K562 (cell line): ENCODE measurements around the gene FKBP8. TPM values are rescaled to one million over a fixed set of nuclear protein-coding genes. Genes with fewer than 3 reads are reported as not detected.

Source experiments
- ARID1B ChIP-seq: fragments of 450-650 bp; IDR thresholded peaks from 2 replicates; pipeline ENCODE4 v1.6.1; 2016; ENCODE audit warnings: antibody characterized with exemption, mild to moderate bottlenecking, inconsistent platforms
- DPF2 ChIP-seq: fragments of 450-650 bp; IDR thresholded peaks from 2 replicates; pipeline ENCODE4 v1.6.1; 2016
- FIP1L1 ChIP-seq: fragments of 200-400 bp; formaldehyde crosslinking; IDR thresholded peaks from 2 replicates; pipeline ENCODE4 v1.6.1; 2018; ENCODE audit warnings: mild to moderate bottlenecking, low read depth, low read length; ENCODE audit not compliant: poor library complexity, severe bottlenecking
- NCOA4 ChIP-seq: fragments of 450-650 bp; IDR thresholded peaks from 2 replicates; pipeline ENCODE4 v1.6.1; 2018; ENCODE audit warnings: mild to moderate bottlenecking; ENCODE audit not compliant: partially characterized antibody
- POLR2AphosphoS2 ChIP-seq: IDR thresholded peaks from 2 replicates; pipeline ENCODE4 v1.6.1; 2012; ENCODE audit warnings: low read length, improper control_type of control experiment
- POU5F1 ChIP-seq: fragments of 150-350 bp; IDR thresholded peaks from 2 replicates; pipeline ENCODE4 v1.6.1; 2014; ENCODE audit warnings: borderline replicate concordance, low read length, low read depth, mild to moderate bottlenecking; ENCODE audit not compliant: partially characterized antibody
- SETDB1 ChIP-seq: IDR thresholded peaks from one replicate; pipeline ENCODE4 v1.6.1; 2012; ENCODE audit warnings: low read length, control low read depth, inconsistent platforms
- SMARCA5 ChIP-seq: fragments of 450-650 bp; IDR thresholded peaks from 2 replicates; pipeline ENCODE4 v1.6.1; 2016
- SRF ChIP-seq, 2 experiments: fragments of 250-450, 450-650 bp in 1 of 2; sonication (Bioruptor Pico) in 1 of 2; sonication (generic) in 1 of 2; formaldehyde crosslinking; IDR thresholded peaks; 2 replicates each; pipeline versions ENCODE4 v1.5.0 to v1.5.1; 2020 to 2022; ENCODE audit warnings: mild to moderate bottlenecking in 1 of 2, missing genetic modification reagents in 1 of 2
- ZNF785 ChIP-seq: fragments of 250-450 bp; sonication (Bioruptor Pico); IDR thresholded peaks from 2 replicates; pipeline ENCODE4 v1.4.0; 2020; ENCODE audit warnings: mild to moderate bottlenecking
- polyA plus RNA-seq, 8 experiments: library from polyadenylated mRNA; depleted of rRNA in 4 of 8; stranded (reverse) in 5 of 8; unstranded in 3 of 8; fragments of >200 nt; fragmentation: Nextera tagmentation in 2 of 8; fragmentation: Illumina TruSeq in 1 of 8; extraction: Ambion mirVana in 2 of 8; extraction: Trizol in 1 of 8; gene quantifications; 2 replicates each; pipeline versions ENCODE4 v1.2.1 to v1.2.3, GENCODE V29; 2011 to 2014; ENCODE audit warnings: inconsistent platforms in 1 of 8, missing spikeins in 1 of 8
- total RNA-seq, 7 experiments: library from RNA; depleted of rRNA in 6 of 7; stranded (reverse); fragments of >200 nt in 6 of 7; fragmentation: Illumina TruSeq in 2 of 7; extraction: Trizol in 2 of 7; gene quantifications; 2 replicates each; pipeline versions ENCODE4 v1.2.1 to v1.2.3, GENCODE V29; 2011 to 2021; ENCODE audit warnings: low replicate concordance in 1 of 7
- TF ChIP-seq, protein P1 (sequence below): fragments of 200-800 bp; sonication (Bioruptor generic); IDR thresholded peaks from 2 replicates; pipeline ENCODE4 v1.6.1; 2016; ENCODE audit warnings: missing genetic modification characterization, missing compliant biosample characterization
- TF ChIP-seq, protein P2 (sequence below): sonication (generic); formaldehyde crosslinking; IDR thresholded peaks from 2 replicates; pipeline ENCODE4 v1.8.0; 2022; ENCODE audit warnings: mild to moderate bottlenecking, missing genetic modification reagents, borderline replicate concordance
- TF ChIP-seq, protein P3 (sequence below): fragments of 450-650 bp; IDR thresholded peaks from 2 replicates; pipeline ENCODE4 v1.6.1; 2014; ENCODE audit warnings: low read depth, mild to moderate bottlenecking, moderate library complexity, borderline replicate concordance
- TF ChIP-seq, protein P4 (sequence below): fragments of 150-350 bp; IDR thresholded peaks from 2 replicates; pipeline ENCODE4 v1.6.1; 2014; ENCODE audit warnings: low read depth, mild to moderate bottlenecking, low read length, borderline replicate concordance

Gene FKBP8
- total and polyA plus RNA-seq, 9 of the 15 experiments (the other 6 are each of a cell fraction or from before 2014, with no cell fraction given) = 0.46 to 236 (median 104) TPM

DNA sequence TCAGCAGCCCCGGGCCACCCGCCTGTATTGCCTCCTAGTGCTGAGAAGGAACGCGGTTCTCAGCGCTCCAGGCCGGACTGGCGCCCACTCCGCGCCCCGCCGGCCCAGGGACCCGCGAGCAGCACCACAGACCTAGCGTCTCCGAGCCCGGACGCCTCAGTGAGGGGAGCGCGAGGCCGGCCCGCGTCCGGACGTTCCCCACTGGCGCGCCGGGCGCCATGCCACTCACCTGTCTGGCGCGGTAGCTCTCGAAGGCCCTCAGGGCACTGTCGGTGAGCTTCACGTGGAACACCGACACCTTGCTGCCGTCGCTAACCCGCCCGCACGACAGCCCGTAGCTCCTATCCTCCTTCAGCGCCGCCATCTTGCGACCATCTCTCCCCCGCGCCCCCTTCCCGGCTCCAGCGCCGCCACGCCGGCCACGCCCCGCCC is 21.7 kb downstream of the FKBP8 start, which contains the start of gene ELL (continued):
- TF ChIP-seq, protein P1, sequence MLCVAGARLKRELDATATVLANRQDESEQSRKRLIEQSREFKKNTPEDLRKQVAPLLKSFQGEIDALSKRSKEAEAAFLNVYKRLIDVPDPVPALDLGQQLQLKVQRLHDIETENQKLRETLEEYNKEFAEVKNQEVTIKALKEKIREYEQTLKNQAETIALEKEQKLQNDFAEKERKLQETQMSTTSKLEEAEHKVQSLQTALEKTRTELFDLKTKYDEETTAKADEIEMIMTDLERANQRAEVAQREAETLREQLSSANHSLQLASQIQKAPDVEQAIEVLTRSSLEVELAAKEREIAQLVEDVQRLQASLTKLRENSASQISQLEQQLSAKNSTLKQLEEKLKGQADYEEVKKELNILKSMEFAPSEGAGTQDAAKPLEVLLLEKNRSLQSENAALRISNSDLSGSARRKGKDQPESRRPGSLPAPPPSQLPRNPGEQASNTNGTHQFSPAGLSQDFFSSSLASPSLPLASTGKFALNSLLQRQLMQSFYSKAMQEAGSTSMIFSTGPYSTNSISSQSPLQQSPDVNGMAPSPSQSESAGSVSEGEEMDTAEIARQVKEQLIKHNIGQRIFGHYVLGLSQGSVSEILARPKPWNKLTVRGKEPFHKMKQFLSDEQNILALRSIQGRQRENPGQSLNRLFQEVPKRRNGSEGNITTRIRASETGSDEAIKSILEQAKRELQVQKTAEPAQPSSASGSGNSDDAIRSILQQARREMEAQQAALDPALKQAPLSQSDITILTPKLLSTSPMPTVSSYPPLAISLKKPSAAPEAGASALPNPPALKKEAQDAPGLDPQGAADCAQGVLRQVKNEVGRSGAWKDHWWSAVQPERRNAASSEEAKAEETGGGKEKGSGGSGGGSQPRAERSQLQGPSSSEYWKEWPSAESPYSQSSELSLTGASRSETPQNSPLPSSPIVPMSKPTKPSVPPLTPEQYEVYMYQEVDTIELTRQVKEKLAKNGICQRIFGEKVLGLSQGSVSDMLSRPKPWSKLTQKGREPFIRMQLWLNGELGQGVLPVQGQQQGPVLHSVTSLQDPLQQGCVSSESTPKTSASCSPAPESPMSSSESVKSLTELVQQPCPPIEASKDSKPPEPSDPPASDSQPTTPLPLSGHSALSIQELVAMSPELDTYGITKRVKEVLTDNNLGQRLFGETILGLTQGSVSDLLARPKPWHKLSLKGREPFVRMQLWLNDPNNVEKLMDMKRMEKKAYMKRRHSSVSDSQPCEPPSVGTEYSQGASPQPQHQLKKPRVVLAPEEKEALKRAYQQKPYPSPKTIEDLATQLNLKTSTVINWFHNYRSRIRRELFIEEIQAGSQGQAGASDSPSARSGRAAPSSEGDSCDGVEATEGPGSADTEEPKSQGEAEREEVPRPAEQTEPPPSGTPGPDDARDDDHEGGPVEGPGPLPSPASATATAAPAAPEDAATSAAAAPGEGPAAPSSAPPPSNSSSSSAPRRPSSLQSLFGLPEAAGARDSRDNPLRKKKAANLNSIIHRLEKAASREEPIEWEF = no peak
- TF ChIP-seq POU5F1 (no peak), DPF2 (no peak), ZNF785 (CRISPR knock-in tag) (no peak), FIP1L1 (no peak), SRF (CRISPR knock-in tag; IDR thresholded peaks at IDR 0.05) (no peak), POLR2AphosphoS2 (no peak), SMARCA5 (no peak), ARID1B (no peak), NCOA4 (no peak), SETDB1 (no peak)
- TF ChIP-seq, protein P2, sequence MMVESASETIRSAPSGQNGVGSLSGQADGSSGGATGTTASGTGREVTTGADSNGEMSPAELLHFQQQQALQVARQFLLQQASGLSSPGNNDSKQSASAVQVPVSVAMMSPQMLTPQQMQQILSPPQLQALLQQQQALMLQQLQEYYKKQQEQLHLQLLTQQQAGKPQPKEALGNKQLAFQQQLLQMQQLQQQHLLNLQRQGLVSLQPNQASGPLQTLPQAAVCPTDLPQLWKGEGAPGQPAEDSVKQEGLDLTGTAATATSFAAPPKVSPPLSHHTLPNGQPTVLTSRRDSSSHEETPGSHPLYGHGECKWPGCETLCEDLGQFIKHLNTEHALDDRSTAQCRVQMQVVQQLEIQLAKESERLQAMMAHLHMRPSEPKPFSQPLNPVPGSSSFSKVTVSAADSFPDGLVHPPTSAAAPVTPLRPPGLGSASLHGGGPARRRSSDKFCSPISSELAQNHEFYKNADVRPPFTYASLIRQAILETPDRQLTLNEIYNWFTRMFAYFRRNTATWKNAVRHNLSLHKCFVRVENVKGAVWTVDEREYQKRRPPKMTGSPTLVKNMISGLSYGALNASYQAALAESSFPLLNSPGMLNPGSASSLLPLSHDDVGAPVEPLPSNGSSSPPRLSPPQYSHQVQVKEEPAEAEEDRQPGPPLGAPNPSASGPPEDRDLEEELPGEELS (CRISPR knock-in tag) = no peak
- TF ChIP-seq, protein P3, sequence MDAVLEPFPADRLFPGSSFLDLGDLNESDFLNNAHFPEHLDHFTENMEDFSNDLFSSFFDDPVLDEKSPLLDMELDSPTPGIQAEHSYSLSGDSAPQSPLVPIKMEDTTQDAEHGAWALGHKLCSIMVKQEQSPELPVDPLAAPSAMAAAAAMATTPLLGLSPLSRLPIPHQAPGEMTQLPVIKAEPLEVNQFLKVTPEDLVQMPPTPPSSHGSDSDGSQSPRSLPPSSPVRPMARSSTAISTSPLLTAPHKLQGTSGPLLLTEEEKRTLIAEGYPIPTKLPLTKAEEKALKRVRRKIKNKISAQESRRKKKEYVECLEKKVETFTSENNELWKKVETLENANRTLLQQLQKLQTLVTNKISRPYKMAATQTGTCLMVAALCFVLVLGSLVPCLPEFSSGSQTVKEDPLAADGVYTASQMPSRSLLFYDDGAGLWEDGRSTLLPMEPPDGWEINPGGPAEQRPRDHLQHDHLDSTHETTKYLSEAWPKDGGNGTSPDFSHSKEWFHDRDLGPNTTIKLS = no peak
- TF ChIP-seq, protein P4, sequence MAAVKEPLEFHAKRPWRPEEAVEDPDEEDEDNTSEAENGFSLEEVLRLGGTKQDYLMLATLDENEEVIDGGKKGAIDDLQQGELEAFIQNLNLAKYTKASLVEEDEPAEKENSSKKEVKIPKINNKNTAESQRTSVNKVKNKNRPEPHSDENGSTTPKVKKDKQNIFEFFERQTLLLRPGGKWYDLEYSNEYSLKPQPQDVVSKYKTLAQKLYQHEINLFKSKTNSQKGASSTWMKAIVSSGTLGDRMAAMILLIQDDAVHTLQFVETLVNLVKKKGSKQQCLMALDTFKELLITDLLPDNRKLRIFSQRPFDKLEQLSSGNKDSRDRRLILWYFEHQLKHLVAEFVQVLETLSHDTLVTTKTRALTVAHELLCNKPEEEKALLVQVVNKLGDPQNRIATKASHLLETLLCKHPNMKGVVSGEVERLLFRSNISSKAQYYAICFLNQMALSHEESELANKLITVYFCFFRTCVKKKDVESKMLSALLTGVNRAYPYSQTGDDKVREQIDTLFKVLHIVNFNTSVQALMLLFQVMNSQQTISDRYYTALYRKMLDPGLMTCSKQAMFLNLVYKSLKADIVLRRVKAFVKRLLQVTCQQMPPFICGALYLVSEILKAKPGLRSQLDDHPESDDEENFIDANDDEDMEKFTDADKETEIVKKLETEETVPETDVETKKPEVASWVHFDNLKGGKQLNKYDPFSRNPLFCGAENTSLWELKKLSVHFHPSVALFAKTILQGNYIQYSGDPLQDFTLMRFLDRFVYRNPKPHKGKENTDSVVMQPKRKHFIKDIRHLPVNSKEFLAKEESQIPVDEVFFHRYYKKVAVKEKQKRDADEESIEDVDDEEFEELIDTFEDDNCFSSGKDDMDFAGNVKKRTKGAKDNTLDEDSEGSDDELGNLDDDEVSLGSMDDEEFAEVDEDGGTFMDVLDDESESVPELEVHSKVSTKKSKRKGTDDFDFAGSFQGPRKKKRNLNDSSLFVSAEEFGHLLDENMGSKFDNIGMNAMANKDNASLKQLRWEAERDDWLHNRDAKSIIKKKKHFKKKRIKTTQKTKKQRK = no peak
